ENCODE data around the gene PTDSS2. TPM values are rescaled to one million over a fixed set of nuclear protein-coding genes. Genes with fewer than 3 reads are reported as not detected.

The PTDSS2 gene
- total RNA-seq, 2 donors from 2014 or later = 55.2 to 56.1 TPM

DNA sequence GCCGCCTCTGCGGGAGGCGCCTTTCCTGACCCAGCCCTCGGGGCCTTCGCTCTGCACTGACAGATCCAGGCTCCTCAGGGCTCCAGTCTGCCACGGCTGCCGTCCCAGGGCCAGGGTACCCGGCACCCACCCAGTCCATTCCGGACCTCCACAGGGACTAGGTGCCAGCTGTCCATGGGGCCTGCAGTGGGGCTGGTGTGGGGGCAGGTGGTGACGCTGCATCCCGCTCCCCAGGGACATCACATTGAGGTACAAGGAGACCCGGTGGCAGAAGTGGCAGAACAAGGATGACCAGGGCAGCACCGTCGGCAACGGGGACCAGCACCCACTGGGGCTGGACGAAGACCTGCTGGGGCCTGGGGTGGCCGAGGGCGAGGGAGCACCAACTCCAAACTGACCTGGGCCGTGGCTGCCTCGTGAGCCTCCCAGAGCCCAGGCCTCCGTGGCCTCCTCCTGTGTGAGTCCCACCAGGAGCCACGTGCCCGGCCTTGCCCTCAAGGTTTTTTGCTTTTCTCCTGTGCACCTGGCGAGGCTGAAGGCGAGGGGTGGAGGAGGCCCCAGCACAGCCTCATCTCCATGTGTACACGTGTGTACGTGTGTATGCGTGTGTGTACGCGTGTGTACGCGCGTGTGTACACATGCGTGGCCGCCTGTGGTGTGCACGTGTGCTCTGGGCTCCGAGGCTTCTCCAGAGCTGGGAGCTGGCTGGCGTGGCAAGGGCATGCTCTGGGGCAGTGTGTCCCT, 40.3 kb downstream of the PTDSS2 start:
- H3K36me3 ChIP-seq (ENCODE audit: control insufficient read depth, insufficient read depth, low read length) = peaks cover 3% of the 10 kb centered on the region
- WGBS, 2 experiments (ENCODE audit: insufficient coverage in 1 of 2, insufficient read length in 1 of 2) = 92 to 94% methylated on average over 32 to 38 of the region's 38 CpGs
- H3K9ac ChIP-seq (ENCODE audit: extremely low read depth, low read length, poor library complexity, severe bottlenecking) = no peak overlapping the region
- no peaks in the 10 kb centered on the region for H3K27me3 ChIP-seq (ENCODE audit: control insufficient read depth, insufficient read depth, low read length, poor library complexity, severe bottlenecking)
- H3K4me1 ChIP-seq (ENCODE audit: control insufficient read depth, insufficient read depth, low read length) = no peaks in the 10 kb centered on the region
- Mint-ChIP-seq H3K36me3 (ENCODE audit: low read depth) (peaks cover 14% of the 10 kb centered on the region), H3K27ac (no peak overlapping the region), H3K4me3 (no peak overlapping the region), H3K9me3 (no peaks in the 10 kb centered on the region), H3K4me1 (no peaks in the 10 kb centered on the region), H3K27me3 (ENCODE audit: insufficient read depth) (no peaks in the 10 kb centered on the region)
- TF ChIP-seq, protein P1, sequence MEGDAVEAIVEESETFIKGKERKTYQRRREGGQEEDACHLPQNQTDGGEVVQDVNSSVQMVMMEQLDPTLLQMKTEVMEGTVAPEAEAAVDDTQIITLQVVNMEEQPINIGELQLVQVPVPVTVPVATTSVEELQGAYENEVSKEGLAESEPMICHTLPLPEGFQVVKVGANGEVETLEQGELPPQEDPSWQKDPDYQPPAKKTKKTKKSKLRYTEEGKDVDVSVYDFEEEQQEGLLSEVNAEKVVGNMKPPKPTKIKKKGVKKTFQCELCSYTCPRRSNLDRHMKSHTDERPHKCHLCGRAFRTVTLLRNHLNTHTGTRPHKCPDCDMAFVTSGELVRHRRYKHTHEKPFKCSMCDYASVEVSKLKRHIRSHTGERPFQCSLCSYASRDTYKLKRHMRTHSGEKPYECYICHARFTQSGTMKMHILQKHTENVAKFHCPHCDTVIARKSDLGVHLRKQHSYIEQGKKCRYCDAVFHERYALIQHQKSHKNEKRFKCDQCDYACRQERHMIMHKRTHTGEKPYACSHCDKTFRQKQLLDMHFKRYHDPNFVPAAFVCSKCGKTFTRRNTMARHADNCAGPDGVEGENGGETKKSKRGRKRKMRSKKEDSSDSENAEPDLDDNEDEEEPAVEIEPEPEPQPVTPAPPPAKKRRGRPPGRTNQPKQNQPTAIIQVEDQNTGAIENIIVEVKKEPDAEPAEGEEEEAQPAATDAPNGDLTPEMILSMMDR (conservative IDR thresholded peaks at IDR 0.05) = no peak
- no peak for DNase-seq
- H3K4me3 ChIP-seq (ENCODE audit: low read length) = no peak overlapping the region
- no peak overlapping the region for H3K27ac ChIP-seq (ENCODE audit: low read depth, low read length)
- H3K9me3 ChIP-seq (ENCODE audit: control insufficient read depth, low read length) = no peaks in the 10 kb centered on the region

DNA sequence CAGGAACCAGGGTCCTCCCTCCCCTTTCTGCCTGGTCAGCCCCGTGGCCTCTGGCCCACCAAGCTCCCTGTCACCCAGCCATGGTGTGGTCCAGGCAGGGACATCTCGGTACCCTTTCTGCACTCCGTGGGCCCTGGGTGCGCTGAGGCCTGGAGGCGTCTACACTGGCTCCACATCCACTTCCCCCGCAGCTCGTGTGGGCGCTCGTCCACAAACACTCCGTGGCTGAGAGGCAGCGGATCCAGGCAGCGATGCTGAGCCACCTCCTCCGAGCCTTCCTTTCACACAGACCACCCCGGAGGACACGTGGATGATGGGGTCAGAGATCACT, 40.8 kb downstream of the PTDSS2 start:
- Histone ChIP-seq H3K4me1 (ENCODE audit: control insufficient read depth, insufficient read depth, low read length) (no peaks in the 10 kb centered on the region), H3K27ac (ENCODE audit: low read depth, low read length) (no peak overlapping the region), H3K9ac (ENCODE audit: extremely low read depth, low read length, poor library complexity, severe bottlenecking) (no peak overlapping the region), H3K36me3 (ENCODE audit: control insufficient read depth, insufficient read depth, low read length) (peaks cover 8% of the 10 kb centered on the region), H3K27me3 (ENCODE audit: control insufficient read depth, insufficient read depth, low read length, poor library complexity, severe bottlenecking) (no peaks in the 10 kb centered on the region), H3K9me3 (ENCODE audit: control insufficient read depth, low read length) (no peaks in the 10 kb centered on the region), H3K4me3 (ENCODE audit: low read length) (no peak overlapping the region)
- H3K27ac Mint-ChIP-seq = no peak overlapping the region
- H3K27me3 Mint-ChIP-seq (ENCODE audit: insufficient read depth) = no peaks in the 10 kb centered on the region
- peaks cover 17% of the 10 kb centered on the region for H3K36me3 Mint-ChIP-seq (ENCODE audit: low read depth)
- no peak for DNase-seq
- no peak overlapping the region for H3K4me3 Mint-ChIP-seq
- no peaks in the 10 kb centered on the region for H3K9me3 Mint-ChIP-seq
- no peaks in the 10 kb centered on the region for H3K4me1 Mint-ChIP-seq
- WGBS, 2 experiments (ENCODE audit: insufficient coverage in 1 of 2, insufficient read length in 1 of 2) = 88 to 95% methylated on average over 5 to 15 of the region's 15 CpGs
- TF ChIP-seq, protein P1 (conservative IDR thresholded peaks at IDR 0.05) = no peak

DNA sequence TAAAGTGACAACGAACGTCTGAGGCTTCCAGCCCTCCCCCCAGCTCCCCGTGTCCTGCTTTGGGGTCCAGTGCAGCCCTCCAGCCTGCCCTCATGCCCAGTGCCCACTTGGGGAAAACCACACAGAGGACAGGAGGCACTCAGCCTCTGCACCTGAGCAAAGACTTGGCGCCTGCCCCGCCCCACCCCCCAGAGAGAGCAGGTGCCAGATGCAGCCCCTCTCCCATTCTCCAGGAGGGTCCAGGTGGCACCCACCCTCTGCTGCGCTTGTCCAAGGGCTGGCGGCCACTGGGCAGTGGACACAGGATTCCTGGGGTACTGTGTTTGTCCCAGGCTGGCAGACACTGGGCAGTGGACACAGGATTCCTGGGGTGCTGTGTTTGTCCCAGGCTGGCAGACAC, 41.3 kb downstream of the PTDSS2 start:
- 93 to 100% methylated on average over 2 to 7 of the region's 7 CpGs for WGBS, 2 experiments (ENCODE audit: insufficient coverage in 1 of 2, insufficient read length in 1 of 2)
- Histone ChIP-seq H3K36me3 (ENCODE audit: control insufficient read depth, insufficient read depth, low read length) (peaks cover 10% of the 10 kb centered on the region), H3K9me3 (ENCODE audit: control insufficient read depth, low read length) (no peaks in the 10 kb centered on the region), H3K4me3 (ENCODE audit: low read length) (no peak overlapping the region), H3K27me3 (ENCODE audit: control insufficient read depth, insufficient read depth, low read length, poor library complexity, severe bottlenecking) (no peaks in the 10 kb centered on the region), H3K27ac (ENCODE audit: low read depth, low read length) (no peak overlapping the region), H3K4me1 (ENCODE audit: control insufficient read depth, insufficient read depth, low read length) (no peaks in the 10 kb centered on the region), H3K9ac (ENCODE audit: extremely low read depth, low read length, poor library complexity, severe bottlenecking) (no peak overlapping the region)
- no peak for DNase-seq
- Mint-ChIP-seq H3K27ac (no peak overlapping the region), H3K36me3 (ENCODE audit: low read depth) (peaks cover 20% of the 10 kb centered on the region), H3K27me3 (ENCODE audit: insufficient read depth) (no peaks in the 10 kb centered on the region), H3K4me1 (no peaks in the 10 kb centered on the region), H3K4me3 (no peak overlapping the region), H3K9me3 (no peaks in the 10 kb centered on the region)
- TF ChIP-seq, protein P1 (conservative IDR thresholded peaks at IDR 0.05) = no peak

Data from endodermal cell (in vitro differentiated cells).